K562 (cell line): ENCODE measurements around the gene CUEDC2. TPM values are rescaled to one million over a fixed set of nuclear protein-coding genes. Genes with fewer than 3 reads are reported as not detected.
A peak's percentile ranks its signal among the peaks of the same experiment; 100 is the strongest.

Source experiments
- U2AF1 ChIP-seq: fragments of 200-400 bp; formaldehyde crosslinking; optimal IDR thresholded peaks from 2 replicates; pipeline ENCODE3; 2017; ENCODE audit warnings: mild to moderate bottlenecking, low read depth, low read length, moderate library complexity
- ZNF444 ChIP-seq: fragments of 250-450 bp; sonication (Bioruptor Pico); IDR thresholded peaks from 2 replicates; pipeline ENCODE4 v1.4.0; 2020; ENCODE audit warnings: mild to moderate bottlenecking, moderate library complexity
- polyA plus RNA-seq, 8 experiments: library from polyadenylated mRNA; depleted of rRNA in 4 of 8; stranded (reverse) in 5 of 8; unstranded in 3 of 8; fragments of >200 nt; fragmentation: Nextera tagmentation in 2 of 8; fragmentation: Illumina TruSeq in 1 of 8; extraction: Ambion mirVana in 2 of 8; extraction: Trizol in 1 of 8; gene quantifications; 2 replicates each; pipeline versions ENCODE4 v1.2.1 to v1.2.3, GENCODE V29; 2011 to 2014; ENCODE audit warnings: inconsistent platforms in 1 of 8, missing spikeins in 1 of 8
- total RNA-seq, 7 experiments: library from RNA; depleted of rRNA in 6 of 7; stranded (reverse); fragments of >200 nt in 6 of 7; fragmentation: Illumina TruSeq in 2 of 7; extraction: Trizol in 2 of 7; gene quantifications; 2 replicates each; pipeline versions ENCODE4 v1.2.1 to v1.2.3, GENCODE V29; 2011 to 2021; ENCODE audit warnings: low replicate concordance in 1 of 7
- TF ChIP-seq, protein P1 (sequence below): fragments of 250-450 bp; sonication (Bioruptor Pico); IDR thresholded peaks from 2 replicates; pipeline ENCODE4 v1.9.0; 2021; ENCODE audit warnings: mild to moderate bottlenecking, inconsistent platforms
- TF ChIP-seq, protein P2 (sequence below), 2 experiments: fragments of 450-650 bp; formaldehyde crosslinking in 1 of 2; IDR thresholded peaks; 2 replicates each; pipeline versions ENCODE4 v1.4.0 to v1.6.1; 2014 to 2020; ENCODE audit warnings: mild to moderate bottlenecking in 2 of 2, borderline replicate concordance in 1 of 2, low read depth in 1 of 2

CUEDC2 gene
- total and polyA plus RNA-seq, 9 of the 15 experiments (the other 6 are each of a cell fraction or from before 2014, with no cell fraction given) = 8.5 to 48.9 (median 27.4) TPM

DNA sequence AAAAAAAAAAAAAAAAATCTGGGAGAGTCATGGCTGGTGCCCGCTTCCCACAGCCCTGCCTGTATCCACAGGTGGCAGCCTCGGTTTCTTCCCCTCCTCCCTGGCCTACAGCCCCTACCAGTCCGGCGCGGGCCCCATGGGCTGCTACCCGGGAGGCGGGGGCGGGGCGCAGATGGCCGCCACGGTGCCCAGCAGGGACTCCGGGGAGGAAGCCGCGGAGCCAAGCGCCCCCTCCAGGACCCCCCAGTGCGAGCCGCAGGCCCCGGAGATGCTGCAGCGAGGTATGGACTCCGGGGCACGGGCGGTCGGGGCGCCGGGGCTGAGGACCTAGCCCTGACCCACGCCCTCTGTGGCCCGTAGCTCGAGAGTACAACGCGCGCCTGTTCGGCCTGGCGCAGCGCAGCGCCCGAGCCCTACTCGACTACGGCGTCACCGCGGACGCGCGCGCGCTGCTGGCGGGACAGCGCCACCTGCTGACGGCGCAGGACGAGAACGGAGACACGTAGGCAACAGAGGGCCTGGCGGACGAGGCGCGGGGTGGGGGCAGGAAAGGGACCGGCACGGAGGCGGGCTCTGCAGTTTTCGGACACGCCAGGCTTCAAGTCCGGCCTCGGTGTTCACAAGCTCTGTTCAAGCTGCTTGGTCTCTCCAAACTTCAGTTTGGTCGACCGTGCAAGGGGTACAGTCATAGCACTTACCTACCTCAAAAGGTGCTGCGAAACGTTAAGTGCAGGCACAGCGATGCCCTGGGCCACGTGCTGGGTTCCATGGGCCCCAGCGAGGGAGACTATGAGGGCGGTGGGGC lies 33.0 kb downstream of the CUEDC2 start (continued):
- TF ChIP-seq, protein P1, sequence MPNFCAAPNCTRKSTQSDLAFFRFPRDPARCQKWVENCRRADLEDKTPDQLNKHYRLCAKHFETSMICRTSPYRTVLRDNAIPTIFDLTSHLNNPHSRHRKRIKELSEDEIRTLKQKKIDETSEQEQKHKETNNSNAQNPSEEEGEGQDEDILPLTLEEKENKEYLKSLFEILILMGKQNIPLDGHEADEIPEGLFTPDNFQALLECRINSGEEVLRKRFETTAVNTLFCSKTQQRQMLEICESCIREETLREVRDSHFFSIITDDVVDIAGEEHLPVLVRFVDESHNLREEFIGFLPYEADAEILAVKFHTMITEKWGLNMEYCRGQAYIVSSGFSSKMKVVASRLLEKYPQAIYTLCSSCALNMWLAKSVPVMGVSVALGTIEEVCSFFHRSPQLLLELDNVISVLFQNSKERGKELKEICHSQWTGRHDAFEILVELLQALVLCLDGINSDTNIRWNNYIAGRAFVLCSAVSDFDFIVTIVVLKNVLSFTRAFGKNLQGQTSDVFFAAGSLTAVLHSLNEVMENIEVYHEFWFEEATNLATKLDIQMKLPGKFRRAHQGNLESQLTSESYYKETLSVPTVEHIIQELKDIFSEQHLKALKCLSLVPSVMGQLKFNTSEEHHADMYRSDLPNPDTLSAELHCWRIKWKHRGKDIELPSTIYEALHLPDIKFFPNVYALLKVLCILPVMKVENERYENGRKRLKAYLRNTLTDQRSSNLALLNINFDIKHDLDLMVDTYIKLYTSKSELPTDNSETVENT (CRISPR knock-in tag) = no peak
- no peak for TF ChIP-seq ZNF444
- TF ChIP-seq, protein P2, sequence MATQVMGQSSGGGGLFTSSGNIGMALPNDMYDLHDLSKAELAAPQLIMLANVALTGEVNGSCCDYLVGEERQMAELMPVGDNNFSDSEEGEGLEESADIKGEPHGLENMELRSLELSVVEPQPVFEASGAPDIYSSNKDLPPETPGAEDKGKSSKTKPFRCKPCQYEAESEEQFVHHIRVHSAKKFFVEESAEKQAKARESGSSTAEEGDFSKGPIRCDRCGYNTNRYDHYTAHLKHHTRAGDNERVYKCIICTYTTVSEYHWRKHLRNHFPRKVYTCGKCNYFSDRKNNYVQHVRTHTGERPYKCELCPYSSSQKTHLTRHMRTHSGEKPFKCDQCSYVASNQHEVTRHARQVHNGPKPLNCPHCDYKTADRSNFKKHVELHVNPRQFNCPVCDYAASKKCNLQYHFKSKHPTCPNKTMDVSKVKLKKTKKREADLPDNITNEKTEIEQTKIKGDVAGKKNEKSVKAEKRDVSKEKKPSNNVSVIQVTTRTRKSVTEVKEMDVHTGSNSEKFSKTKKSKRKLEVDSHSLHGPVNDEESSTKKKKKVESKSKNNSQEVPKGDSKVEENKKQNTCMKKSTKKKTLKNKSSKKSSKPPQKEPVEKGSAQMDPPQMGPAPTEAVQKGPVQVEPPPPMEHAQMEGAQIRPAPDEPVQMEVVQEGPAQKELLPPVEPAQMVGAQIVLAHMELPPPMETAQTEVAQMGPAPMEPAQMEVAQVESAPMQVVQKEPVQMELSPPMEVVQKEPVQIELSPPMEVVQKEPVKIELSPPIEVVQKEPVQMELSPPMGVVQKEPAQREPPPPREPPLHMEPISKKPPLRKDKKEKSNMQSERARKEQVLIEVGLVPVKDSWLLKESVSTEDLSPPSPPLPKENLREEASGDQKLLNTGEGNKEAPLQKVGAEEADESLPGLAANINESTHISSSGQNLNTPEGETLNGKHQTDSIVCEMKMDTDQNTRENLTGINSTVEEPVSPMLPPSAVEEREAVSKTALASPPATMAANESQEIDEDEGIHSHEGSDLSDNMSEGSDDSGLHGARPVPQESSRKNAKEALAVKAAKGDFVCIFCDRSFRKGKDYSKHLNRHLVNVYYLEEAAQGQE (IDR thresholded peaks at IDR 0.05; ENCODE audit: borderline replicate concordance) = peak; percentile 82
- TF ChIP-seq, protein P2 (CRISPR knock-in tag; IDR thresholded peaks at IDR 0.05; ENCODE audit: low read depth) = 0 out of 2 replicates have a peak, but pooled peaks have one; percentile 31
- peak; percentile 45 for TF ChIP-seq U2AF1
- TF ChIP-seq, all 486 proteins: peak for 88
